ENCODE measurements around the gene SVIL. TPM values are rescaled to one million over a fixed set of nuclear protein-coding genes. Genes with fewer than 3 reads are reported as not detected.

The SVIL gene
- total and polyA plus RNA-seq, 2 donors (not counting 1 experiment from before 2014, with no cell fraction given): 0.74 to 0.88 TPM

GRCh38 chr10:29482591-29483431, 152.0 kb downstream of the SVIL start:
- Mint-ChIP-seq H3K27ac (no peak overlapping the region), H3K4me1 (peaks cover 4% of the 10 kb centered on the region), H3K9me3 (ENCODE audit: insufficient read depth) (no peaks in the 10 kb centered on the region), H3K27me3 (no peaks in the 10 kb centered on the region), H3K4me3 (no peak overlapping the region)
- H3K9ac ChIP-seq (ENCODE audit: low read length): no peak overlapping the region
- POLR2A ChIA-PET: no interaction called here
- CTCF ChIA-PET: interaction anchor here (1.0 kb wide), 1 partner anchor 14 kb away, joined by 3 read pairs; no protein-coding TSS in a partner anchor
- no peaks in the 10 kb centered on the region for H3K4me1 ChIP-seq (ENCODE audit: control insufficient read depth in 2 of 2, insufficient read depth in 2 of 2, low read length in 2 of 2)
- 59% methylated on average over 7 of the region's 14 CpGs for WGBS (ENCODE audit: insufficient coverage)
- H3K27ac ChIP-seq (ENCODE audit: low read length in 2 of 2): no peak overlapping the region
- no peak overlapping the region for H3K4me3 ChIP-seq (ENCODE audit: control extremely low read depth in 1 of 5, extremely low read depth in 1 of 5, insufficient read depth in 1 of 5, low read depth in 2 of 5, low read length in 4 of 5)
- no peaks in the 10 kb centered on the region for H3K36me3 ChIP-seq (replicated peaks in 1 of 2; ENCODE audit: control extremely low read depth in 1 of 2, control insufficient read depth in 1 of 2, extremely low read depth in 1 of 2, insufficient read depth in 2 of 2, low read length in 1 of 2)
- no peak overlapping the region for H3K4me2 ChIP-seq (replicated peaks; ENCODE audit: low read depth, low read length, poor library complexity, severe bottlenecking)
- no peak for DNase-seq
- ATAC-seq (ENCODE audit: low read depth): peak; percentile 56
- H3K27me3 ChIP-seq (replicated peaks in 1 of 4; ENCODE audit: control extremely low read depth in 1 of 4, control insufficient read depth in 3 of 4, insufficient read depth in 4 of 4, low read length in 3 of 4): no peaks in the 10 kb centered on the region
- intact Hi-C loops (cut with micrococcal nuclease): no loop called here
- no peak for TF ChIP-seq CTCF (IDR thresholded peaks at IDR 0.05)
- TF ChIP-seq EZH2 (IDR thresholded peaks at IDR 0.05; ENCODE audit: borderline replicate concordance, insufficient read depth, low read depth, low read length, poor library complexity, severe bottlenecking): no peak
- no peaks in the 10 kb centered on the region for H4K20me1 ChIP-seq (ENCODE audit: control insufficient read depth, insufficient read depth, low read length, poor library complexity, severe bottlenecking)
- no peaks in the 10 kb centered on the region for H3K79me2 ChIP-seq (ENCODE audit: control insufficient read depth, insufficient read depth, low read length)
- H3K9me3 ChIP-seq (ENCODE audit: control extremely low read depth in 1 of 3, control insufficient read depth in 2 of 3, insufficient read depth in 1 of 3, low read length in 2 of 3): no peaks in the 10 kb centered on the region
- no peak overlapping the region for H2AFZ ChIP-seq (ENCODE audit: insufficient read depth, low read depth, low read length, poor library complexity, severe bottlenecking)

GRCh38 chr10:29481906-29482440, 152.8 kb downstream of the SVIL start:
- H3K4me1 Mint-ChIP-seq: peaks cover under 1% of the 10 kb centered on the region
- Histone ChIP-seq H3K79me2 (ENCODE audit: control insufficient read depth, insufficient read depth, low read length) (no peaks in the 10 kb centered on the region), H3K4me1 (ENCODE audit: control insufficient read depth in 2 of 2, insufficient read depth in 2 of 2, low read length in 2 of 2) (no peaks in the 10 kb centered on the region), H3K9ac (ENCODE audit: low read length) (no peak overlapping the region), H3K4me3 (ENCODE audit: control extremely low read depth in 1 of 5, extremely low read depth in 1 of 5, insufficient read depth in 1 of 5, low read depth in 2 of 5, low read length in 4 of 5) (no peak overlapping the region), H3K9me3 (ENCODE audit: control extremely low read depth in 1 of 3, control insufficient read depth in 2 of 3, insufficient read depth in 1 of 3, low read length in 2 of 3) (no peaks in the 10 kb centered on the region), H3K4me2 (replicated peaks; ENCODE audit: low read depth, low read length, poor library complexity, severe bottlenecking) (no peak overlapping the region), H4K20me1 (ENCODE audit: control insufficient read depth, insufficient read depth, low read length, poor library complexity, severe bottlenecking) (no peaks in the 10 kb centered on the region), H3K27me3 (replicated peaks in 1 of 4; ENCODE audit: control extremely low read depth in 1 of 4, control insufficient read depth in 3 of 4, insufficient read depth in 4 of 4, low read length in 3 of 4) (no peaks in the 10 kb centered on the region), H3K27ac (ENCODE audit: low read length in 2 of 2) (no peak overlapping the region), H2AFZ (ENCODE audit: insufficient read depth, low read depth, low read length, poor library complexity, severe bottlenecking) (no peak overlapping the region), H3K36me3 (replicated peaks in 1 of 2; ENCODE audit: control extremely low read depth in 1 of 2, control insufficient read depth in 1 of 2, extremely low read depth in 1 of 2, insufficient read depth in 2 of 2, low read length in 1 of 2) (no peaks in the 10 kb centered on the region)
- H3K4me3 Mint-ChIP-seq: no peak overlapping the region
- 71% methylated on average over 2 of the region's 5 CpGs for WGBS (ENCODE audit: insufficient coverage)
- DNase-seq: no peak
- no peak for ATAC-seq (ENCODE audit: low read depth)
- TF ChIP-seq EZH2 (IDR thresholded peaks at IDR 0.05; ENCODE audit: borderline replicate concordance, insufficient read depth, low read depth, low read length, poor library complexity, severe bottlenecking): no peak
- no peak for TF ChIP-seq CTCF (IDR thresholded peaks at IDR 0.05)
- no peak overlapping the region for H3K27ac Mint-ChIP-seq
- H3K27me3 Mint-ChIP-seq: no peaks in the 10 kb centered on the region
- POLR2A ChIA-PET: no interaction called here
- CTCF ChIA-PET: interaction anchor here (1.0 kb wide), 1 partner anchor 15 kb away, joined by 3 read pairs; no protein-coding TSS in a partner anchor
- intact Hi-C loops (cut with micrococcal nuclease): no loop called here
- no peaks in the 10 kb centered on the region for H3K9me3 Mint-ChIP-seq (ENCODE audit: insufficient read depth)
